Testis (tissue), 3 donors: ENCODE data around the gene MRPS6. TPM values are rescaled to one million over a fixed set of nuclear protein-coding genes. Genes with fewer than 3 reads are reported as not detected.

Source experiments
- DNase-seq: peaks from one replicate; pipeline ENCODE4 v3.0.0-alpha.2; 2019
- H3K27ac ChIP-seq, 2 donors: fragments of 200-600 bp; sonication (generic); one replicate each; pipeline ENCODE4 v1.5.1; 2019
- H3K27me3 ChIP-seq: fragments of 200-600 bp; sonication (generic); one replicate; pipeline ENCODE4 v1.5.1; 2019
- H3K36me3 ChIP-seq: fragments of 200-600 bp; sonication (generic); one replicate; pipeline ENCODE4 v1.5.1; 2017; ENCODE audit warnings: low read depth; ENCODE audit errors: missing control alignments
- H3K4me1 ChIP-seq: fragments of 200-600 bp; sonication (generic); one replicate; pipeline ENCODE4 v1.5.1; 2019
- H3K4me3 ChIP-seq, 2 donors: fragments of 200-600 bp; sonication (generic); one replicate each; pipeline ENCODE4 v1.5.1; 2017 to 2019
- H3K9me3 ChIP-seq: fragments of 200-600 bp; sonication (generic); one replicate; pipeline ENCODE4 v1.5.1; 2017
- POLR2A ChIP-seq: fragments of 450-650 bp; IDR thresholded peaks from one replicate; pipeline ENCODE4 v1.6.1; 2017; ENCODE audit warnings: antibody characterized with exemption, mild to moderate bottlenecking, moderate library complexity
- whole genome bisulfite sequencing, 2 donors: methylation state at CpG; one replicate each; pipeline ENCODE4 v1.1.5; 2018; 5-methylcytosine and 5-hydroxymethylcytosine counted together
- intact Hi-C: fragments of 100-400 bp; cut with DNase I; formaldehyde crosslinking; loops from one replicate; pipeline ENCODE4 v1.15.1; 2023; ENCODE audit warnings: low total_unique reads
- polyA plus RNA-seq: library from polyadenylated mRNA; stranded (reverse); fragments of 350-450 nt; fragmentation: Illumina TruSeq; extraction: RNeasy Lipid Tissue Mini Kit (QIAGEN cat#74804); gene quantifications from one replicate; pipeline ENCODE4 v1.2.3, GENCODE V29; 2014; ENCODE audit warnings: low read depth, low replicate concordance; ENCODE audit not compliant: insufficient read depth
- total RNA-seq, 2 donors: library from RNA; depleted of rRNA; stranded (reverse); fragments of >200 nt; gene quantifications; one replicate each; pipeline ENCODE4 v1.2.3, GENCODE V29; 2016
- TF ChIP-seq, protein P1 (sequence below), 3 experiments: fragments of 450-650 bp in 2 of 3; fragments of 200-600 bp in 1 of 3; sonication (generic) in 1 of 3; IDR thresholded peaks; one replicate each; pipeline ENCODE4 v1.5.1; 2016 to 2019; ENCODE audit warnings: antibody characterized with exemption in 3 of 3, mild to moderate bottlenecking in 2 of 3, moderate library complexity in 1 of 3

The MRPS6 gene
- total and polyA plus RNA-seq, 3 donors from 2014 or later, result 88.8 to 107 (median 102) TPM

DNA sequence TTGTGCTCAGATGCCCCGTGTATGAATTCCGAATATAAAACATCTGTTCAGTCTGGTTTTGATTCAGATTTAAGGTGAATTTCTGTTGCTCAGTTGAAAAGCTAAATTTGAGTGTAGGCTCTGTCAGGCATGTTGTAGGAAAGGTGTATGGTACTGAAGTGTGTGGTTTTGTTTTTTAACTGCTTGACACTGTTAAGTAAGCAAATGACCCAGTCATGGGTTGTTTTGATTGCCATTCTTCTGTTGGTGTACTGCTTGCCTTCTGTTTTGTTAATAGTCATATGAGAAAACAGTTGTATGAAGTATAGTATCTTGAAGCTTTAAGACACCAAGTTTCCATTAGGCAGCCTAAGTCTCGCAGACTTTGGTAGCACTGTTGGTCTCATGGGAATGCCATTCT is 10.0 kb downstream of the MRPS6 start:
- intact Hi-C loops, result no loop called here
- TF ChIP-seq, protein P1, sequence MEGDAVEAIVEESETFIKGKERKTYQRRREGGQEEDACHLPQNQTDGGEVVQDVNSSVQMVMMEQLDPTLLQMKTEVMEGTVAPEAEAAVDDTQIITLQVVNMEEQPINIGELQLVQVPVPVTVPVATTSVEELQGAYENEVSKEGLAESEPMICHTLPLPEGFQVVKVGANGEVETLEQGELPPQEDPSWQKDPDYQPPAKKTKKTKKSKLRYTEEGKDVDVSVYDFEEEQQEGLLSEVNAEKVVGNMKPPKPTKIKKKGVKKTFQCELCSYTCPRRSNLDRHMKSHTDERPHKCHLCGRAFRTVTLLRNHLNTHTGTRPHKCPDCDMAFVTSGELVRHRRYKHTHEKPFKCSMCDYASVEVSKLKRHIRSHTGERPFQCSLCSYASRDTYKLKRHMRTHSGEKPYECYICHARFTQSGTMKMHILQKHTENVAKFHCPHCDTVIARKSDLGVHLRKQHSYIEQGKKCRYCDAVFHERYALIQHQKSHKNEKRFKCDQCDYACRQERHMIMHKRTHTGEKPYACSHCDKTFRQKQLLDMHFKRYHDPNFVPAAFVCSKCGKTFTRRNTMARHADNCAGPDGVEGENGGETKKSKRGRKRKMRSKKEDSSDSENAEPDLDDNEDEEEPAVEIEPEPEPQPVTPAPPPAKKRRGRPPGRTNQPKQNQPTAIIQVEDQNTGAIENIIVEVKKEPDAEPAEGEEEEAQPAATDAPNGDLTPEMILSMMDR (IDR thresholded peaks at IDR 0.05), result no peak
- TF ChIP-seq POLR2A, result no peak
- DNase-seq, result no peak
- no peaks in the 10 kb centered on the region for H3K27me3 ChIP-seq
- H3K36me3 ChIP-seq, result no peaks in the 10 kb centered on the region
- H3K4me3 ChIP-seq, result no peak overlapping the region
- H3K4me1 ChIP-seq, result no peaks in the 10 kb centered on the region
- WGBS, 2 donors, result 85 to 94% methylated on average over 3 of the region's 3 CpGs
- H3K27ac ChIP-seq, result no peak overlapping the region
- no peaks in the 10 kb centered on the region for H3K9me3 ChIP-seq

DNA sequence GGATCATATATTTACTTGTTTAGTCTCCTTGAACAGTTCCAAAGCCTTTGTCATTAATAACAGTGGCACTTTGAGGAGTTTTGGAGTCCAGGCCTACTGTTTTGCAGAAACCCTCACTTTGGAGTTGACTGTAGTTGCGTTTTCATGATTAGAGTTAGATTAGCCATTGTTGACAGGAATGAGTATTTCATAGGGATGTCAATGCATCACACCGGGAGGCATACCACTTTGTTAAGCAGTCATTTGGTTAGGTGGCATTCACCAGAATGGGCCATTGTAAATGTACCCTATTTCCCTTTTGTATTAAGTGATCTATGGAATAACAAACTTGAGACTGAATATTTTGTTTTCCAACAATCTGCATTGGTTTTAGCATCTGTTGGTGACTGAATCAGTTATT is 11.8 kb downstream of the MRPS6 start:
- Histone ChIP-seq H3K27me3 (no peaks in the 10 kb centered on the region), H3K4me1 (no peaks in the 10 kb centered on the region), H3K4me3 (no peak overlapping the region), H3K36me3 (no peaks in the 10 kb centered on the region), H3K9me3 (no peaks in the 10 kb centered on the region), H3K27ac (no peak overlapping the region)
- 74 to 82% methylated on average over 2 of the region's 2 CpGs for WGBS, 2 donors
- intact Hi-C loops, result no loop called here
- no peak for TF ChIP-seq POLR2A
- TF ChIP-seq, protein P1 (IDR thresholded peaks at IDR 0.05), result no peak
- DNase-seq, result no peak

DNA sequence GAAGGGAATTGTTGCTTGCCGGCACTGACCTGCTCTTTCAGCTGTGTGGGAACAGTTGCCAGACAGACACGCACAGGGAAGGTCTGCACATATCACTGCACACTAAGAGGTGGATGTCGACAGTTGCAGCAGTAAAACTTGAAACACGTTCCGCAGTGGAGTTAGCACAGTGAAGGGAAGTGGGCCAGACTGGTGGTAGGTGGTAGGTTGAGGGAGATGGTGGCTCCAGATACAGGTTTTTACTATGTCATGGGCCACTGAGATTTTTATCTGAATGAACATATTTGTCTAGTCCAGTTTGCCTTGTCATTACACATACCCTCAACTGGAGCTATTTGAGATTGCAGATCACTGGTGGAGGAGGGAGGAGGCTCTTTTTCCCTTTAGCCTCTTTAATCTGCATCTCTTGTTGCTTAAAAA is 13.5 kb downstream of the MRPS6 start:
- TF ChIP-seq, protein P1 (IDR thresholded peaks at IDR 0.05), result no peak
- no peak for TF ChIP-seq POLR2A
- no peak for DNase-seq
- Histone ChIP-seq H3K27me3 (no peaks in the 10 kb centered on the region), H3K4me1 (no peaks in the 10 kb centered on the region), H3K9me3 (no peaks in the 10 kb centered on the region), H3K27ac (no peak overlapping the region), H3K4me3 (no peak overlapping the region), H3K36me3 (no peaks in the 10 kb centered on the region)
- WGBS, 2 donors, result 78 to 92% methylated on average over 5 of the region's 5 CpGs
- intact Hi-C loops, result no loop called here

DNA sequence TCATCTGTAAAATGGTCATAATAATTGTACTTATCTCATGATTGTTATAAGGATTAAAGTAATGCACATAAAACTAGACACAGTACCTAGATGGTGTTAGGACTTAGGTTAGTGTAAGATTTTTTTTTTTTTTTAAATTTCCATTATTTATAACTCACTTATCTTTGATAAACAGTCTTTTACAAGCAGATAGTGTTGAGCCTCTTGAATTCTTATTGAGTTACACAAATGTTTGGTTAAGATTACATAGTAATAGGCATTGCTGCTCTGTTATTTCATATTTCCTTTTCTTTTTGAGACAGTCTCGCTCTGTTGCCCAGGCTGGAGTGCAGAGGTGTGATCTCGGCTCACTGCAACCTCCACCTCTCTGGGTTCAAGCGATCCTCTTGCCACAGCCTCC is 15.4 kb downstream of the MRPS6 start:
- Histone ChIP-seq H3K4me1 (peaks cover 4% of the 10 kb centered on the region), H3K27ac (no peak overlapping the region), H3K9me3 (no peaks in the 10 kb centered on the region), H3K27me3 (no peaks in the 10 kb centered on the region), H3K4me3 (no peak overlapping the region), H3K36me3 (no peaks in the 10 kb centered on the region)
- intact Hi-C loops, result no loop called here
- TF ChIP-seq POLR2A, result no peak
- TF ChIP-seq, protein P1 (IDR thresholded peaks at IDR 0.05), result no peak
- DNase-seq, result no peak
- WGBS, 2 donors, result 94 to 98% methylated on average over 3 of the region's 3 CpGs

DNA sequence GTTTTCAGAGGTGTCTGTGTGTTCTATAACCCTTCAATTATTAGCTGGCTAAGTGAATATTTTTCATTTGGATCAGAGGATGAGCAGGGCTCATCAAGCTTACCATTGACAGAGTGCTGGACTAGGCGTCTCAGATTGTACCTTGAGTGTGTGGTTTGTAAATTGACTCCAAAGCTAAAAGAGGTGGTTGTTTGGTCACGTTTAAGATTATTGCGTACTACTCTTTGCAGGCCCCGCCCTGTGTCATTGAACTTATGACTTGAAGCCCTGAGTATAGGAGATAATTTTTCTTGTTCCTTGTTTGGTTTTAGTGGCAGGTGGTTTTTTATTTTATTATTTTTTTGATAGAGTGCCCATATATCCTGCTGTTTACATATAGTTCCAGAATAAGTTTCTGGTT is 17.7 kb downstream of the MRPS6 start:
- Histone ChIP-seq H3K27me3 (no peaks in the 10 kb centered on the region), H3K36me3 (no peaks in the 10 kb centered on the region), H3K4me1 (peaks cover 4% of the 10 kb centered on the region), H3K27ac (no peak overlapping the region), H3K9me3 (no peaks in the 10 kb centered on the region), H3K4me3 (no peak overlapping the region)
- WGBS, 2 donors, result 79 to 84% methylated on average over 3 of the region's 4 CpGs
- intact Hi-C loops, result no loop called here
- no peak for DNase-seq
- TF ChIP-seq POLR2A, result no peak
- TF ChIP-seq, protein P1 (IDR thresholded peaks at IDR 0.05), result no peak
